Esophagus (tissue), 2 donors: ENCODE results near the gene OBI1. TPM values are rescaled to one million over a fixed set of nuclear protein-coding genes. Genes with fewer than 3 reads are reported as not detected.

Source experiments
- H3K27ac ChIP-seq, 2 donors: one replicate each; pipeline ENCODE4 v1.5.1; 2013; ENCODE audit warnings: low read depth in 2 of 2, mild to moderate bottlenecking in 2 of 2, inconsistent platforms in 1 of 2, low read length in 1 of 2, moderate library complexity in 1 of 2
- H3K27me3 ChIP-seq, 2 donors: one replicate each; pipeline ENCODE4 v1.6.1; 2013; ENCODE audit warnings: low read length in 2 of 2, control low read depth in 1 of 2, mild to moderate bottlenecking in 1 of 2; ENCODE audit not compliant: insufficient read depth in 2 of 2, control insufficient read depth in 1 of 2
- H3K36me3 ChIP-seq, 2 donors: one replicate each; pipeline ENCODE4 v1.6.1; 2013; ENCODE audit warnings: low read length in 1 of 2; ENCODE audit not compliant: control insufficient read depth in 2 of 2, insufficient read depth in 2 of 2
- H3K4me1 ChIP-seq, 2 donors: one replicate each; pipeline ENCODE4 v1.6.1; 2013; ENCODE audit warnings: low read length in 1 of 2; ENCODE audit not compliant: control insufficient read depth in 2 of 2, insufficient read depth in 2 of 2
- H3K4me3 ChIP-seq, 2 donors: one replicate each; pipeline ENCODE4 v1.5.1; 2013; ENCODE audit warnings: low read length in 2 of 2, mild to moderate bottlenecking in 2 of 2, low read depth in 1 of 2, moderate library complexity in 1 of 2
- H3K9me3 ChIP-seq, 2 donors: one replicate each; pipeline ENCODE4 v1.6.1; 2013; ENCODE audit warnings: mild to moderate bottlenecking in 2 of 2, low read depth in 1 of 2, low read length in 1 of 2, moderate library complexity in 1 of 2; ENCODE audit not compliant: control insufficient read depth in 2 of 2, insufficient read depth in 1 of 2
- WGBS, 2 donors: extraction: QIAGEN DNeasy Blood & Tissue Kit; methylation state at CpG; one replicate each; pipeline ENCODE4 v1.1.7; 2013; 5-methylcytosine and 5-hydroxymethylcytosine counted together
- polyA plus RNA-seq, 2 donors: library from polyadenylated mRNA; stranded (reverse); fragments of 200-250 nt; gene quantifications; one replicate each; pipeline ENCODE4 v1.2.3, GENCODE V29; 2013
- donor health status: healthy with polysubstance abuse.
- donor health status: Bipolar disorder and iron deficiency.

OBI1 gene
- polyA plus RNA-seq, 2 donors = 1.2 to 3.3 TPM

DNA sequence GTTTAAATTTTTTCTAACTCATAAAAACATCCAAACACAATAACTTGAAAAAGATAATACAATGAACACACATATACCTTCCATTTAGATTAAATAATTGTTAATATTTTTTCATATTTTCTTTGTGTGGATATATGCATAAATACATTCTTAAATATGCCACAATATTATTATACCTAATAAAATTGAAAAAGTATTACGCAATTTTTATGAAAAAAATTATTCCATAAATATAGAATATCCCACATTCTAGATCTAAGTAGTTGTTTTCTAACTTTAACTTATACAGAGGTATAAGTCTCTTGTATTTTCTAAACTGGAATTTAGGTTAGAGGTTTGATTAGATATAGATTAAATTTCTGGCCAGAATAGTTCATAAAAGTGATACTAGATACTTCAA lies 89.9 kb downstream of the OBI1 start:
- WGBS, 2 donors = 87 to 93% methylated on average over 1 of the region's 1 CpG
- no peaks in the 10 kb centered on the region for H3K27me3 ChIP-seq
- H3K36me3 ChIP-seq = no peaks in the 10 kb centered on the region
- H3K9me3 ChIP-seq = peaks cover 0 to 3% of the 10 kb centered on the region in 2 donors
- no peak overlapping the region for H3K27ac ChIP-seq
- no peaks in the 10 kb centered on the region for H3K4me1 ChIP-seq
- no peak overlapping the region for H3K4me3 ChIP-seq

DNA sequence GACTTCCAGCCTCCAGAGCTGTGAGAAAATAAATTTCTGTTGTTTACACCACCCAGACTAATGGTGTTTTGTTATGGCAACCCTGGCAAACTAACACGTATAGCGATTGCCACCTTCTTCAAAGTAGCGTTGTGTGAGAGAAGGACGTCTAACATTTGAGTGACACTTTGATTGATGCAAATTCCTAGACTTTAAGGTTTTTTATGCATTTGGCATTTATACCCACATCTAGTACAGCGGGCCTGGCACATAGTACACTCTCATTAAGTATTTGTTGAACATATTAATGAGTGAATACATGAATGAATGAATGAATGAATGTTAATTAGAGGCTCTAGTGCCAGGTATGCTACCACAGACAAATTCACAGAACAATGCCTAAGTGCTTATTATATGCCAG lies 92.3 kb downstream of the OBI1 start:
- H3K4me3 ChIP-seq = no peak overlapping the region
- H3K27ac ChIP-seq = no peak overlapping the region
- no peaks in the 10 kb centered on the region for H3K36me3 ChIP-seq
- WGBS, 2 donors = 78 to 83% methylated on average over 5 of the region's 5 CpGs
- peaks cover 0 to under 1% of the 10 kb centered on the region in 2 donors for H3K9me3 ChIP-seq
- H3K27me3 ChIP-seq = no peaks in the 10 kb centered on the region
- no peaks in the 10 kb centered on the region for H3K4me1 ChIP-seq

Other genes starting within 250 kb of the OBI1 start
- under 1 TPM; 0.04 TPM for gene POU4F1, start 55.6 kb downstream of the OBI1 start, polyA plus RNA-seq